ENCODE results near the gene PRAMEF7. TPM values are rescaled to one million over a fixed set of nuclear protein-coding genes. Genes with fewer than 3 reads are reported as not detected.
"Not testable (repeated sequence)": the region's sequence is repeated elsewhere in the genome, so short reads cannot be mapped to it uniquely, and the experiment has no call there.

The PRAMEF7 gene
- not detected for polyA plus RNA-seq

DNA sequence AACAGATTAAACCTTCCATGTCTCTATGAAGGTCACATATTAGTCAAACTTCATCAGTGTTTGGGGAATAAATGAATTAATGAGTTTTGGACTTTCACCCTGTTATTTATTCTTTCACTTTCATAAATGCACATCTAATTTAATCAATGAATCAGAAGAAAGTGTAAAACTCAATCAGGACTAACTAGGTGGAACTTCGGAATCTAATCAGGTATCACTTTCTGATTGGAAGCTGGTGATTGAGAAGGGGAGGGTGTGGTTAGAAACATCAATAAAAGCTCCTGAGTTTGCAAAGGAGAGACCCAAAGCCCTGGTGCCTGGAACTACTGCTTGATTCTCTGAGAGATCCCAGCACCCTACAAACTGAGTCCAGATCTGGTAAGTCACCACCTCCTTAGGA lies at the start of gene PRAMEF7:
Gene PRAMEF7, plus strand, starts transcription at position 301 of the 400 bp plus-strand sequence. CDS start 1,083 bp downstream, outside the sequence.
- not testable (repeated sequence) for H3K27me3 Mint-ChIP-seq (ENCODE audit: low read depth in 3 of 3); DNase-seq; H3K4me1 Mint-ChIP-seq; H3K9me3 Mint-ChIP-seq; H3K36me3 Mint-ChIP-seq; H3K27ac Mint-ChIP-seq; H3K4me3 Mint-ChIP-seq

DNA sequence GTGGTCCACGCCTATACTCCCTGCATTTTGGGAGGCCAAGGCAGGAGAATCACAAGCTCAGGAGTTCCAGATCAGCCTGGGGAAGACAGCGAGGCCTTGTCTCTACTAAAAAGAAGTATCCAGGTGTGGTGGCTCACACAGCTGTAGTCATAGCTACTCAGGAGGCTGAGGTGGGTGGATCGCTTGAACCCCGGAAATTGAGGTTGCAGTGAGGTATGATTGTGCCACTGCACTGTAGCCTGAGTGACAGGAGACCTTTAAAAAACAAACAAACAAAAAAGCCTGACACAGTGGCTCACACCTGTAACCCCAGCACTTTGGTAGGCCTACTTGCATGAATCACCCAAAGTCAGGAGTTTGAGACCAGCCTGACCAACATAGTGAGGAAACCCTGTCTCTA lies 38.0 kb upstream of the PRAMEF7 start:
- H3K4me3 Mint-ChIP-seq; H3K9me3 Mint-ChIP-seq; H3K27me3 Mint-ChIP-seq (ENCODE audit: low read depth in 3 of 3); DNase-seq; H3K36me3 Mint-ChIP-seq; H3K4me1 Mint-ChIP-seq; H3K27ac Mint-ChIP-seq: not testable (repeated sequence)

DNA sequence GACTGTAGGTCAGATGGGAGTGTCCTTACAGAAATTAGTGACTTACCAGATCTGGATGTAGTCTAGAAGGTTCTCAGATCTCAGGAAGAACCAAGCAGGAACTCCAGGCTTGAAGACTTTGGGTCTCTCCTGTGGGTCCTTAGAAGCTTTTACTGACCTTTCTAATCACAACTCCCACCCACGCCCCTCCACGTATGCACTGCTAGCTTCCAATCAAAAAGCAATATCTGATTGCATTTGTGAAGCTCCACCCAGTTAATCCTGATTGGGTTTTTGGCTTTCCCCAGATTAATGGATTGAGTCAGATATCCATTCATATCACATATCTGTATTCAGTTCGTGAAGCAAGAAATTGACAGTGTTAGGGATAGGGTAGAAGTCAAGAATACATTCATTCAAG lies 30.3 kb upstream of the PRAMEF7 start, which contains the start of gene PRAMEF4:
Gene PRAMEF4, minus strand, starts transcription at position 101 of the 400 bp plus-strand sequence. CDS start 2,807 bp downstream, outside the sequence.
- H3K27me3 Mint-ChIP-seq (ENCODE audit: low read depth in 3 of 3); H3K4me1 Mint-ChIP-seq; H3K27ac Mint-ChIP-seq; H3K4me3 Mint-ChIP-seq; H3K36me3 Mint-ChIP-seq; H3K9me3 Mint-ChIP-seq; DNase-seq: not testable (repeated sequence)

DNA sequence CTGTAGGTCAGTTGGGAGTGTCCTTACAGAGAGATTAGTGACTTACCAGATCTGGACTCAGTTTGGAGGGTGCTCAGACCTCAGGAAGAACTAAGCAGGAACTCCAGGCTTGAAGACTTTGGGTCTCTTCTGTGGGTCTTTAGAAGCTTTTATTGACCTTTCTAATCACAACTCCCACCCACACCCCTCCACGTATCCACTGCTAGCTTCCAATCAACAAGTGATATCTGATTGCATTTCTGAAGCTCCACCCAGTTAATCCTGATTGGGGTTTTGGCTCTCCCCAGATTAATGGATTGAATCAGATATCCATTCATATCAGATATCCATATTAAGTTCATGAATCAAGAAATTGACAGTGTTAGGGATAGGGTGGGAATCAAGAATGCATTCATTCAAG lies 18.2 kb upstream of the PRAMEF7 start, which contains the start of gene PRAMEF10:
Gene PRAMEF10, minus strand, starts transcription at position 101 of the 400 bp plus-strand sequence. CDS start 2,423 bp downstream, outside the sequence.
- not testable (repeated sequence) for H3K27me3 Mint-ChIP-seq (ENCODE audit: low read depth in 3 of 3); H3K4me1 Mint-ChIP-seq; H3K36me3 Mint-ChIP-seq; H3K27ac Mint-ChIP-seq; H3K9me3 Mint-ChIP-seq; H3K4me3 Mint-ChIP-seq; DNase-seq

DNA sequence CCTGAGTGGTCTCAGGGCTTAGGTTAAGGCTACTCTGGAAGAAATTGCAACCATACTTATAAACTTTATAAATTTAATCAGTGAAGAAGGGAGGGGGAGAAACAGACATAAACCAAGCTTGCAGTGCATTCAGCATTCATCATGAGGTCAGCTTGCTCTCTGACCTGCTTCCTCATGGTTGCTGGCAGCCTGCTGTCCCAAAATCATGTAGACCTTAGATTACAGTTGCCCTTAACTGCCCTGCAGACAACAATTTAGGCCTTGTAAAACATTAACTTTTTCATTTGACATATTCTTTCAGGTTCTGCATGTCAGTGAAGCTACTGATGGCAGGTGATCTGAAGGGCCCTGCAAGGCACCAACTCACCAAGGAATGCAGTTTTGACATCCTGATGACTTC lies 17.2 kb upstream of the PRAMEF7 start:
- H3K27me3 Mint-ChIP-seq (ENCODE audit: low read depth in 3 of 3); H3K36me3 Mint-ChIP-seq; H3K27ac Mint-ChIP-seq; H3K4me3 Mint-ChIP-seq; H3K9me3 Mint-ChIP-seq; DNase-seq; H3K4me1 Mint-ChIP-seq: not testable (repeated sequence)

DNA sequence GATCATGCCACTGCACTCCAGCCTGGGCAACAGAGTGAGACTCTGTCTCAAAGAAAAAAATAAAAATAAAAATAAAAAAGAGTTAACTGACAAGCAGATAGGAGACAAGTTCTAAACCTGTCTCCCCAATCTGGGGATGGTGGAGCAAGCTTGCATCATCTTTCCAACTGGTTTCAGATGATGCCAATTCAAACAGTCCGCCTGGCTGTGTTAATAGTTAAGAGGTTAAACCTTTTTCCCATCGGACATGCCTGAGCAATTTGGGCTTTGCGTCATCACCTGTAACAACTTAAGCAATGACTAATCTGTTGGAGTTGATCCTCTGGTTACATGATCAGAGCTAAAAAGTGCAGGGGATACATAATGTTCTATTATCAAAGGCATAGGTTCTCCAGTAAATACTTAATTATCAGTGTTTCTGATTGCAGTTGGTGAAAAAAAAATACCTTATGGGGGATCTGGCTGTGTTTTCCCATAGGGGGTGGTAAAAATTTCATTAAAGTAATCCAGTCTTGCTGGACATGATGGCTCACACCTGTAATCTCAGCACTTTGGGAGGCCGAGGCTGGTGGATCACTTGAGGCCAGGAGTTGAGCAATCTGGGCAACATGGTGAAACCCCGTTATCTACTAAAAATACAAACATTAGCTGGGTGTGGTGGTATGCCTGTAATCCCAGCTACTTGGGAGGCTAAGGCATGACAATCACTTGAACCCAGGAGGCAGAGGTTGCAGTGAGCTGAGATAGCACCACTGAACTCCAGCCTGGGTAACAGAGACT lies 12.4 kb upstream of the PRAMEF7 start:
- H3K4me1 Mint-ChIP-seq; H3K27me3 Mint-ChIP-seq (ENCODE audit: low read depth in 3 of 3); H3K9me3 Mint-ChIP-seq; DNase-seq; H3K4me3 Mint-ChIP-seq; H3K27ac Mint-ChIP-seq; H3K36me3 Mint-ChIP-seq: not testable (repeated sequence)

DNA sequence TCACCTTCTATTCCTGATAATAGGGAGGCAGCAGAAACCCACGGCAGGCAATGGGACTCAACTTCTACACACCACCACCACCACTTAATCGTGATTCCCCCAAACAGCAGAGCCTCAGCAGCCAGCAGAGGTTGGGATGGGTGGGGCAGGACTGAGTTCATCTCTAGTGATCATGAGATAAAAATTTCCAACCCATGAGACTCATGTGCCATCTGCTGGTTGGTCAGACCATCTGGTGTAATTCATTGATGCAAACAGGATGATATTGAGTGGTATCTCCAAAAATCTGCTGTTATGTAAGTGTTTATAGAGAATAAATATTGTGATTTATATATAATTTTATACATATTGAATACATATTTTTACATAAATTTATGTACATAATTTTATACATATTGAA lies 5.3 kb downstream of the PRAMEF7 start:
- H3K27me3 Mint-ChIP-seq (ENCODE audit: low read depth in 3 of 3); H3K27ac Mint-ChIP-seq; H3K36me3 Mint-ChIP-seq; H3K9me3 Mint-ChIP-seq; H3K4me3 Mint-ChIP-seq; DNase-seq; H3K4me1 Mint-ChIP-seq: not testable (repeated sequence)

DNA sequence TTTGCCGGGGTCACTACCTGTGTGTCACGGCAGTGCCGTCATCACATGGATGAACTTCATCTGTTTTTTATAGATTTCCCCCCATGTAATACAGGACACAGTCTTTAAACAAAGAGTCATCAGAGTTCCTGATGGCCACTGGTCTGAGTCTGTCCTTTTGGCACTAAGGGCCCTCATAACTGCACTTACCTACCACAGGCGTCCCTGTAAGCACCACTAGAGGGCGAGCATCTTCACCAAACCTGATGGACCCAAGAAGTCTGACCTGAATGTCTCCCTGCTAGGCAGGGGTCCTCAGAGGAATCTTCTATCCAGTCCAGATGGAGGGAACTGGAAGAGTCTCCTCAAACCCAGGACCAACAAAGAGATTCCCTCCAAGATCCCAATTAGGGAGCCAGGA lies 8.0 kb downstream of the PRAMEF7 start:
- H3K27ac Mint-ChIP-seq; H3K4me3 Mint-ChIP-seq; DNase-seq; H3K9me3 Mint-ChIP-seq; H3K36me3 Mint-ChIP-seq; H3K27me3 Mint-ChIP-seq (ENCODE audit: low read depth in 3 of 3); H3K4me1 Mint-ChIP-seq: not testable (repeated sequence)

DNA sequence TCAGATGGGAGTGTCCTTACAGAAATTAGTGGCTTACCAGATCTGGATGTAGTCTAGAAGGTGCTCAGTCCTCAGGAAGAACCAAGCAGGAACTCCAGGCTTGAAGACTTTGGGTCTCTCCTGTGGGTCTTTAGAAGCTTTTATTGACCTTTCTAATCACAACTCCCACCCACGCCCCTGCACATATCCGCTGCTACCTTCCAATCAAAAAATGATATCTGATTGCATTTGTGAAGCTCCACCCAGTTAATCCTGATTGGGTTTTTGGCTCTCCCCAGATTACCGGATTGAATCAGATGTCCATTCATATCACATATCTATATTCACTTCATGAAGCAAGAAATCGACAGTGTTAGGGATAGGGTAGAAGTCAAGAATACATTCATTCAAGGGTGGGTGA lies 31.1 kb downstream of the PRAMEF7 start, which contains the start of gene PRAMEF6:
Gene PRAMEF6, minus strand, starts transcription at position 101 of the 400 bp plus-strand sequence. CDS start 5,062 bp downstream, outside the sequence.
- not testable (repeated sequence) for H3K27me3 Mint-ChIP-seq (ENCODE audit: low read depth in 3 of 3); H3K4me3 Mint-ChIP-seq; H3K9me3 Mint-ChIP-seq; DNase-seq; H3K4me1 Mint-ChIP-seq; H3K36me3 Mint-ChIP-seq; H3K27ac Mint-ChIP-seq

Other genes with a start within 250 kb of the PRAMEF7 start
- gene AADACL3, start 200.5 kb upstream of the PRAMEF7 start, polyA plus RNA-seq = not detected
- gene CFAP107, start 170.4 kb upstream of the PRAMEF7 start, polyA plus RNA-seq = not detected
- gene PRAMEF12, start 142.9 kb upstream of the PRAMEF7 start, polyA plus RNA-seq = not detected
- not detected for gene PRAMEF1, start 125.2 kb upstream of the PRAMEF7 start, polyA plus RNA-seq
- not detected for gene PRAMEF11, start 85.2 kb upstream of the PRAMEF7 start, polyA plus RNA-seq
- not detected for gene HNRNPCL1, start 67.9 kb upstream of the PRAMEF7 start, polyA plus RNA-seq
- not detected for gene PRAMEF2, start 59.5 kb upstream of the PRAMEF7 start, polyA plus RNA-seq
- gene PRAMEF4, start 30.4 kb upstream of the PRAMEF7 start, polyA plus RNA-seq = not detected
- gene PRAMEF10, start 18.3 kb upstream of the PRAMEF7 start, polyA plus RNA-seq = not detected
- gene PRAMEF6, start 31.0 kb downstream of the PRAMEF7 start, polyA plus RNA-seq = not detected
- gene PRAMEF27, start 140.0 kb downstream of the PRAMEF7 start, polyA plus RNA-seq = not detected
- not detected for gene HNRNPCL3, start 144.2 kb downstream of the PRAMEF7 start, polyA plus RNA-seq
- gene PRAMEF25, start 154.2 kb downstream of the PRAMEF7 start, polyA plus RNA-seq = not detected
- gene HNRNPCL2, start 200.2 kb downstream of the PRAMEF7 start, polyA plus RNA-seq = not detected
- not detected for gene PRAMEF26, start 239.4 kb downstream of the PRAMEF7 start, polyA plus RNA-seq
- not detected for gene HNRNPCL4, start 249.0 kb downstream of the PRAMEF7 start, polyA plus RNA-seq